Stimulated activated memory B cell treated with anti-CD40 and anti-IgM and Interleukin-4, amounts not matched to agents 10 μg/mL and 1 μg/mL and 100 μg/mL, for 72 hours (primary cell): ENCODE measurements around the gene SHANK1.

ENCODE experiments used
- ATAC-seq: fragments of 150-1000 bp; cut with Tn5 transposase; 2 replicates; pipeline ENCODE4 v1.10.0; 2021
- H3K27ac Mint-ChIP-seq: one replicate; pipeline ENCODE4 v1.8.0; 2022; ENCODE audit warnings: mild to moderate bottlenecking, mixed read lengths
- H3K27me3 Mint-ChIP-seq: one replicate; pipeline ENCODE4 v1.8.0; 2022; ENCODE audit warnings: mixed read lengths
- H3K36me3 Mint-ChIP-seq: one replicate; pipeline ENCODE4 v1.8.0; 2022; ENCODE audit warnings: mixed read lengths
- H3K4me1 Mint-ChIP-seq: one replicate; pipeline ENCODE4 v1.8.0; 2022; ENCODE audit warnings: mixed read lengths
- H3K4me3 Mint-ChIP-seq: one replicate; pipeline ENCODE4 v1.8.0; 2022; ENCODE audit warnings: mild to moderate bottlenecking, moderate library complexity, mixed read lengths
- H3K9me3 Mint-ChIP-seq: one replicate; pipeline ENCODE4 v1.8.0; 2022; ENCODE audit warnings: mixed read lengths

Gene SHANK1

DNA sequence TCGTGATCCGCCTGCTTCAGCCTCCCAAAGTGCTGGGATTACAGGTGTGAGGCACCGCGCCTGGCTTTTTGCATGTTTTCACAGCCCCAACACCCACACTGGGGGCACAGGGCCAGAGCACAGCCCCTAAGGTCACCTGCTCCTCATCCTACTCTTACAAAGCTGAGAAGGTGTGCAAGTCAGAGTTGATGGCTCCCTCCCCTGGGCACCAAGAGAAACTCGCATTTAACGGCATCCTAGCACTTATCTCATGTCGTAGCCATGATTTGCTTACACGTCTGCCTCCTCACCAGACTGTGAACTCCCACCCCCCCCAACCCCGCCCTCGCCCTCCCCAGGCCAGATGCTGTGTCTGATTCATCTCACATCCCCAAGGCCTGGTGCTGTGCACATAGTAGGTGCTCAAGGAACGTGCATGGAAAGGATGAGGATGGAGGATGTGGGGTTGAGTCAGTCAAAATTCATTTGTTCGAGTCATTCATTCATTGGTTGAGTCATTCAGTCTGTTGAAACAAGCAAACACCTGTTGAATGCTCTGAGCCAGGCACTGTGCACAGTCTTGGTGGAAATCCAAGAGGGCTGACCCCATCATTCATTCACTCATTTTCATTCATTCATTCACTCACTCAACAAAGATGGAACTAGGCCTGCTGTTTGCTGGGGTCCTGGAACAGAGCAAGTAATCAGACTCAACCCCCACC lies 11.3 kb downstream of the SHANK1 start:
- Mint-ChIP-seq H3K36me3 (no peaks in the 10 kb centered on the region), H3K4me3 (no peak overlapping the region), H3K27me3 (peaks cover 77% of the 10 kb centered on the region), H3K27ac (no peak overlapping the region), H3K4me1 (no peaks in the 10 kb centered on the region), H3K9me3 (peaks cover 9% of the 10 kb centered on the region)
- no peak for ATAC-seq

DNA sequence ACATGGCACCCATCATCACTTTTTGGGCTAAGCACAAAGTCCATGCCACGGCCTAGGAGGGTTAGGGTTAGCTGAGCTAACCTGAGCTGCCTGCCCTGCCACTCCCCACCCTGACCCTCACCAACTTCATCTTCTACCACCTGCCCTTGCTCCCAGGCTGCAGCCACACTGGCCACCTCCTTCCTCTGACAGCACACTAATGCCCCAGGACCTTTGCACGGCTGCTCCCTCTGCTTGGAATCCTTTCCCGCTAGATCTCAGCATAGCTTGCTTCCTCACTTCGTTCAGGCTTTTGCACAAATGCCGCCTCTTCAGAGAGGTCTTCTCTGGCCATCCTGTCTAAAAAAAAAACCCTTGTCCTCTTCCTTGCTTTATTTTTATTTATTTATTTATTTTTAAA lies 13.2 kb downstream of the SHANK1 start:
- H3K27me3 Mint-ChIP-seq, result peaks cover 66% of the 10 kb centered on the region
- no peaks in the 10 kb centered on the region for H3K36me3 Mint-ChIP-seq
- no peaks in the 10 kb centered on the region for H3K4me1 Mint-ChIP-seq

DNA sequence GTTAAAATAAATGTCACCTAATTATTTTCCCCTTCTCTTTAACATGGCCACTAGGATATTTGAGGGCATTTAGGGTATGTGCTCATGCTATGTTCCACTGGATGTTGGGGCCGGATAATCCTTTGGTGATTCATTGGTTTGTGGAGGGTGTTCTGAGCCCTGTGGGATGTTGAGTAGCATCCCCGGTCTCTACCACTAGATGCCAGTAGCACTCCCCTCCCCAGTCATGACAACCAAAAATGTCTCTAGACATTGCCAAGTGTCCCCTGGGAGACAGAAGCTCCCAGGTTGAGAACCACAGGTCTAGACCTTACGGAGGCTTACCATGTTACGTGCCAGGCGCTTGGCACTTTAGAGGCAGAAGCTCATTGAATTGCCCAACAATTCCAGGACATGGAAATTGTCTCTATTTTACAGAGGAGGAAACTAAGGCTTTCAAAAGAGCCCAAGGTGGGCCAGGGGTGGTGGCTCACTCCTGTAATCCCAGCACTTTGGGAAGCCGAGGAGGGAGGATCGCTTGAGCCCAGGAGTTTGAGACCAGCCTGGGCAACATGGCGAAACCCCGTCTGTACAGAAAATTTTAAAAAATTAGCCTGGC lies 14.1 kb downstream of the SHANK1 start:
- Mint-ChIP-seq H3K9me3 (peaks cover 9% of the 10 kb centered on the region), H3K4me3 (no peak overlapping the region), H3K27me3 (peaks cover 60% of the 10 kb centered on the region), H3K4me1 (no peaks in the 10 kb centered on the region), H3K27ac (no peak overlapping the region), H3K36me3 (no peaks in the 10 kb centered on the region)
- peak; percentile 78 for ATAC-seq

More for the DNA sequence above, 13.2 kb downstream of the SHANK1 start:
- peaks cover 9% of the 10 kb centered on the region for H3K9me3 Mint-ChIP-seq
- ATAC-seq, result no peak
- no peak overlapping the region for H3K4me3 Mint-ChIP-seq
- no peak overlapping the region for H3K27ac Mint-ChIP-seq

DNA sequence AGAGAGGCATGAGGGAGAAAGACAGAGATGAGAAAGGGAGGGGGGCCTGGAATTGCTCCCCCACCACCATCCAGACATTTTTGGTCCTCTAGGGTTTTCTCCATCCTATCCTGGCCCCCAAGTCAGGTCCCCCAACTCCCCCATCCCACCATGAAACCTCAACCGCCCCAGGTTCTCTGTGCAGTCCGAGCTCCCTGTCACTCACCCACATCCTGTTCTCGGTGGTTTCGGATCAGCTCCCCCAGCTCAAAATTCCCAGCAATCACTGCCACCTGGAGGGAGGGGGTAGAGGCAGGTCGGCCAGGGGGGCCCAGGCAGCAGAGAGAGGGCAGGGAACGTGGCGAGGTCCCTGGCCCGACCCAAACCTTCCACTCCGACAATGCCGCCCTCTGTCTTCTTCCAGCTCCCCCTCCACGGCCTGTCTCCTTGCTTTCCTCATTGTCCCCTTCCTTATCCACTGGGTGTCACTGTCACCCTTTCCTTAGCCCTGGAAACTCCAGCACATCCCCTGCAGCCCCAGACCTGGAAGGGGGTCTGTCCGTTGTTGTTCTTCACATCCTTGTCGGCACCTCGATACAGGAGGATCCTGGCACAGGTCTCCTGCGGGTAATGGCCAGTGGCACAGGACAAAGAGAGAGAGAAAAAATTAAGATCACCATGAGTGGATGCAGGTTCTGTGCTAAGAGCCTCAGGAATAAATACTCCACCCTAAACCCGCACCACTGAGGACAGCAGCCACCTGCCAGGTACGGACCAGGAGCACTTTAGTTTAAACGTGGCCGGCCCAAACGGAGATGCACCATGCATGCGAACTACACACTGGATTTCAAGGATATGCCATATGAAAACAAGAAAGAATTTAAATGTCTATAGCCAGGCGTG lies 15.4 kb downstream of the SHANK1 start:
- H3K4me3 Mint-ChIP-seq, result no peak overlapping the region
- H3K27ac Mint-ChIP-seq, result no peak overlapping the region
- no peak for ATAC-seq
- H3K27me3 Mint-ChIP-seq, result peaks cover 62% of the 10 kb centered on the region
- H3K36me3 Mint-ChIP-seq, result no peaks in the 10 kb centered on the region
- peaks cover 12% of the 10 kb centered on the region for H3K9me3 Mint-ChIP-seq
- H3K4me1 Mint-ChIP-seq, result no peaks in the 10 kb centered on the region

DNA sequence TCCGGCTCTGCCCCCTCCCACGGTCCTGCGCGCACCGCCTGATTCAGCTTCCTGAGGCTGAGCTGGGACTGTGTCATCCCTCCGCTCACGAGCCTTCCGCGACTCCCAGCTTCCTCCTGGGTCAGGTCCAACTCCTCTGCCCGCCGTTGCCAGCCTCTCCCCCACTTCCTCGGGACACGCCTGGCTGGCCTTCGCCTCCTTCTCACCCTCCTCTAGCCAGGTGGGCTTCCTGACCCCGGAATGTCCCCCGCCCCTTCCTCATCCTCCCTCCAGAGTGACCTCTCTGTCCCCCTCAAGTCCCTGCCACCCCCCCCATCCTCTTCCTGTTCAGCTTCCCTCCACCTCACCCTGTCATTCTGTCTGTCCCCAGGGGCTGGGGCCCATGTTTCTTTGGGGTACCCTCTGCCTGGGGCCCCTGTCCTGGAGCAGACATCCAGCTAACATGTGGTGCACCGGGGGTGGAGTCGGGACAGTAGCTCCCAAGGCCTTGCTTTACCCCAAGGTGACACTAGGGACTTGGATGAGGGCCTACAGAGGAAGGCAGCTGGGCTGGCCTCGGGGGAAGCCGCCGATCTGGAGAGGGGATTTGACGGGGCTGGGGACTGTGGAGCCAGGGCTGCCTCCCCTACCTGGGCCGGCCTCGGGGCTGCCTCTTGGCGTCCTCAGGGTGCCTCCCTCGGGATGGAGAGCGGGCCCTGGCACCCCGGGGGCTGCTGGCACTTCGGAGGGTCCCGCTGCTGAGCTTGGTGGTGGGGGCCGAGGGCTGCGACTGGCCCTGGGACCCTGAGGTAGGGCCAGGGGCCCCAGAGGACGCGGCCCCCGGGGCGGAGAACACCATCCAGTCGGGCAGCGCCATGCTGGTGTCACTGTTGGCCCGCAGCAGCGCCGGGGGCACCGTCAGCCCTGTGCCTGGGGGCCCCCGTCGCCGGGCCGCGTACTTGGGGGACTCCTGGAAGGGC lies 16.5 kb downstream of the SHANK1 start:
- no peaks in the 10 kb centered on the region for H3K4me1 Mint-ChIP-seq
- no peak overlapping the region for H3K27ac Mint-ChIP-seq
- peaks cover 68% of the 10 kb centered on the region for H3K27me3 Mint-ChIP-seq
- no peak overlapping the region for H3K4me3 Mint-ChIP-seq
- ATAC-seq, result no peak
- peaks cover 12% of the 10 kb centered on the region for H3K9me3 Mint-ChIP-seq
- no peaks in the 10 kb centered on the region for H3K36me3 Mint-ChIP-seq

DNA sequence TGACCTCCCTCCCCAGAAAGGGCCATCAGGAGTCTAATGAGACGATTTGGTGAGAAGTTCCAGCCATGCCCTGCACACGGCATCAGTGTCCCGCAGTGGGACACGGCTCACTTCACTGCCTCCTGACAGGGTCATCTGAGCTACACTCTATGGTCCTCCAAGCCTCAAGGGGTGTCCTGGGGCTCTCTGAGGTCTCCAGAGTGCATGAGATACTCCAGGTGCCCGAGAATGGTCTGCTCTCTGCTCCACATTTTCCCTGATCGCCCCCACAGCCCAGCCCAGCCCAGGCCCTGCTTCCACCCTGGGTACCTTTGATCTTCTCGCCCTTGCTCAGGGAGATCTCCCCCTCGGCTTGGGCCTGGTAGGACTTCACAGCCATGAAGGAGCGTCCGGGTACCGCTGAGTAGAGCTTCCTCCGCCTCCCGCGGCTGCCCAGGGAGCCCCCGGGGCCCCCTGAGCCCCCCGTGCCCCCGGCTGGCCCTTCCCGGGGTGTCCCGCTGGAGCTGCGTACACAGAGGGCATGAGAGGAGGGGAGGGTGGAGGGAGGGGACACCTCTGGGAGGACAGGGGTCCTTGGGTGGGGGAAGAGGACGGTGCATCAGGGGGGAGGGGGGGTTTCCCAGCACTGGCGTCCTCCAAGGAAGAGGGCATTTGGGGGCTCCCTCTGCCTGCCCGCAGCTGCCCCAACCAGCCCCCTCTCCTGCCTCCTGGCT lies 17.3 kb downstream of the SHANK1 start:
- H3K27ac Mint-ChIP-seq, result no peak overlapping the region
- no peaks in the 10 kb centered on the region for H3K4me1 Mint-ChIP-seq
- H3K36me3 Mint-ChIP-seq, result no peaks in the 10 kb centered on the region
- peaks cover 60% of the 10 kb centered on the region for H3K27me3 Mint-ChIP-seq
- no peak overlapping the region for H3K4me3 Mint-ChIP-seq
- ATAC-seq, result no peak
- H3K9me3 Mint-ChIP-seq, result peaks cover 9% of the 10 kb centered on the region

DNA sequence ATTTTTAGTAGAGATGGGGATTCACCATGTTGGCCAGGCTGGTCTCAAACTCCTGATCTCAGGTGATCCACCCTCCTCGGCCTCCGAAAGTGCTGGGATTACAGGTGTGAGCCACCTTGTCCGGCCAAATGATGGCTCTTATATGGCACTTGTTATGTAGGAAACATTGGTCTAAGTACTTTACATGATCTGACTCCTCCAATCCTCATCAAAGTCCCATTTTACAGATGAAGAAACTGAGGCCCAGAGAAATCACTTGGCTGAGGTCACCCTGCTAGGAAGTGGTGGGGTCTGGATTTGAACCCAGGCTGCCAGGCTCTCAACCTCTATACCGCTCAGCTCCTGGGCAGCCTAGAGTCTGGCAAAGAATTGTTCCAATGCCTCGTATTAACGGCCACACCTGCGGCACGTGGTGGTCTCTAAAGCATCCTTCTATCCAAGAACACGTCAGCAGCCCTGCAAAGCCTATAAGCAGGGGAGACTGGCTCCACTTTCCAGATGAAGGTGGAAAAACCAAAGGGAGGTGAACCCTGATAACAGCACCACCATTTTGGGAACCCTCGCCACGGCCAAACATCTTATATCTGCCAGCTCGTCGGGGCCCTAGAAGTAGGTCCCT lies 18.1 kb downstream of the SHANK1 start:
- Mint-ChIP-seq H3K36me3 (no peaks in the 10 kb centered on the region), H3K9me3 (peaks cover 6% of the 10 kb centered on the region), H3K27ac (no peak overlapping the region), H3K4me1 (no peaks in the 10 kb centered on the region), H3K4me3 (no peak overlapping the region), H3K27me3 (peaks cover 58% of the 10 kb centered on the region)
- no peak for ATAC-seq

DNA sequence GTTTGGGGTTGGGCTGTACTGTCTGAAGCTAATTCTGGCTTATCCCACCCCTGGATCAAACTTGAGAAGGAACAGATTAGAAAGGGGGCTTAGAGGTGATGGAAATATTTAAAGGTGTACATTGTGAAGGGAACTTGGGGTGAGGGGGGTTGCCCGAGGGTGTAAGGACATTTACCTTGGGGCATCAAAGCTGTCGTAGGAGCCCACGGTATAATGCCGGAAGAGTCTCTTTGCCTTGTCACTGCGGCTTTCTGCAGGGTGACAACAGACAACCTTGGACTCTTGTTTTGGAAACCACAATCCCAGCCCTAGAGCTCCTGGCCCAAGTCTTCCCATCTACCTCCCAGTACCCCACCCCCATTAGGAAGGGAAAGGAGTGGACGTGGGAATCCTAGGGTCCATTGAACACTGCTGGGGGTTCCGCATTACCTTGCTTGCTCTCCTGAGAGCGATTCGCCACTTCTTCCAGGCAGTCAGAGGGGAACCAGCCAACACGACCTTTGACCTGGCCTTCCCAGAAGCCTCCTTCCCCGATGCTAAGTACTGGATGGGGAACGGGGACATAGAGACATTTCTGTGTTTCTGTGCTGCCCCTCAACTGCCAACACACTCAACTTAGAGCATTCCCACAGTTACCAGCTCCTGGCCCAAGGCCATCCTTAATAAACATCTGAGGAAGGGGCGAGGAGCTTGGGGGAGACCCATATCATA lies 22.0 kb downstream of the SHANK1 start:
- Mint-ChIP-seq H3K4me3 (no peak overlapping the region), H3K27me3 (peaks cover 62% of the 10 kb centered on the region), H3K9me3 (peaks cover 3% of the 10 kb centered on the region), H3K4me1 (no peaks in the 10 kb centered on the region), H3K27ac (no peak overlapping the region), H3K36me3 (no peaks in the 10 kb centered on the region)
- no peak for ATAC-seq

DNA sequence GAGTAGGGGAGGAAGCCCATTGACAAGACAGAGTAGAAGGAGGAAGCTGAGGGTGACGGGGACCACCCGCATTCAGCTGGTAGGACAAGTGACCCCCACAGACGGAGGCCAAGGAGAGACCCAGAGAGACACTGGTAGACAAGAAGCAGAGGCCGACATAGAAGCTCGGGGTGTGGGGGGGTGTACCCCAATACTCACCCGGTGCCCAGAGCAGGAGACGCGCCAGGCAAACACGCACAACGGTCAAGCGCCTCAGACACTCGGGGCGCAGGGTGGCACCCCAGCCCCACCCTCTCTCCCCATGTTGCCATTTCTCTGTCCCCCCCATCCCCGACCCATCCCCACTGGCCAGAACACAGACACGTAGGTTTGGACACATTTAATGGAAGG lies 23.5 kb downstream of the SHANK1 start:
- ATAC-seq, result peak; percentile 17
- H3K4me1 Mint-ChIP-seq, result no peaks in the 10 kb centered on the region
- peaks cover 3% of the 10 kb centered on the region for H3K9me3 Mint-ChIP-seq
- no peaks in the 10 kb centered on the region for H3K36me3 Mint-ChIP-seq
- no peak overlapping the region for H3K27ac Mint-ChIP-seq
- H3K27me3 Mint-ChIP-seq, result peaks cover 75% of the 10 kb centered on the region
- H3K4me3 Mint-ChIP-seq, result no peak overlapping the region

DNA sequence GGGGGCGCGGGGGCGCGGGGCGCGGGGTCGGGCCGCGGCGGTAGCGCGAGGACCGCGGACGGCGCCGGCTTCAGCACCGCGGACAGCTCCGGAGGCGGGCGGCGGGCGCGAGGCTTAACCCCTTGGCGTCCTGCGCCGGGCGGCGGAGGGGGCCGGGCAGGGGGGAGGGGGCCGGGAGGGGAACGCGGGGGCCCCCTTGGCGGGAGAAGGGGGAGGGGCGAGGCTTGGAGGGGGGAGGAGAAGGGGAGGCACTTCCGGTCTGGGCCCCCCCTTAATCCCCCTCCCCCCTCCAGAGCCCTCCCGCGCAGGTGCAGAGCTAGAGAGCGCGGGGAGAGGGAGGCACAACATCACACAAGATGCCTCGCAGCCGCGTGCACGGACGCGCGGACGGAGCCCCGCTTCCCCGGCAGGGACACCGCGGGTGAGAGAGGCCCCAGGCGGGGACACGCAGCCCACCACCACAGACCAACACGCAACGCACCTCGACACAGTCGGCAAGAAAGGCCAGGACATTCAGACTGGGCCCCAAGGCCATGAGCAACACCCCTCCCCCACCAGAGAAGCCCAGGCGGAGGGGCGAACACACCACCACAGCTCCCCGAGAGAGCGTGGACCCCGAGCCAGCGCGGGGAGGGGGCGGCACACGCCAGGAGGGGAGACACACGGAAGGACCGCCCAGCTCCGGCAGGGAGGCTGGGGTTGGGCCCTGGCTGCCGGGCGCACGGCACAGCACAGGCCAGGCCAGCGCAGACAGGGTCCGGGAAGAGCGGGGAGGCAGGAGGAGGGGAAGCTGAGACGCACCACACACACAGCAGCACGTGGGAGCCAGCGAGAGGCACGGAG lies 24.1 kb downstream of the SHANK1 start:
- Mint-ChIP-seq H3K4me1 (no peaks in the 10 kb centered on the region), H3K9me3 (peaks cover 3% of the 10 kb centered on the region), H3K36me3 (no peaks in the 10 kb centered on the region), H3K27me3 (peaks cover 78% of the 10 kb centered on the region), H3K27ac (no peak overlapping the region), H3K4me3 (no peak overlapping the region)
- no peak for ATAC-seq

DNA sequence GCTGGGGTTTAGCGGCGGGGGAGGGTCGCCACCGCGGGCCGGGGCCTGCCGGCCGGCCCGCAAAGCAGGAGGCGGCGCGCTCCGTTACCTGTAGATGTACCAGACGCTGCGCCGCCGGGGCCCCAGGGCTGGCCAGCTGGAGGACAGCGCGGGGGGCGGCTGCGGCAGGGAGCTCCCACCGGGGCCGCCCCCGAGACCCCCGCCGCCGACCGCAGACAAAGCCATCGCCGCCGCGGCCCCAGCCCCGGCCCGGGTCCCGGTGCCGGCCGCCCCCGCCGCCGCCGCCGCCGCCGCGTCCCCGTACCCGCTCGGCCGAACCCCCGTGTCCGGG lies 24.8 kb downstream of the SHANK1 start:
- no peak overlapping the region for H3K27ac Mint-ChIP-seq
- ATAC-seq, result peak; percentile 52
- no peaks in the 10 kb centered on the region for H3K36me3 Mint-ChIP-seq
- peaks cover 3% of the 10 kb centered on the region for H3K9me3 Mint-ChIP-seq
- H3K4me1 Mint-ChIP-seq, result no peaks in the 10 kb centered on the region
- peaks cover 77% of the 10 kb centered on the region for H3K27me3 Mint-ChIP-seq
- H3K4me3 Mint-ChIP-seq, result no peak overlapping the region

DNA sequence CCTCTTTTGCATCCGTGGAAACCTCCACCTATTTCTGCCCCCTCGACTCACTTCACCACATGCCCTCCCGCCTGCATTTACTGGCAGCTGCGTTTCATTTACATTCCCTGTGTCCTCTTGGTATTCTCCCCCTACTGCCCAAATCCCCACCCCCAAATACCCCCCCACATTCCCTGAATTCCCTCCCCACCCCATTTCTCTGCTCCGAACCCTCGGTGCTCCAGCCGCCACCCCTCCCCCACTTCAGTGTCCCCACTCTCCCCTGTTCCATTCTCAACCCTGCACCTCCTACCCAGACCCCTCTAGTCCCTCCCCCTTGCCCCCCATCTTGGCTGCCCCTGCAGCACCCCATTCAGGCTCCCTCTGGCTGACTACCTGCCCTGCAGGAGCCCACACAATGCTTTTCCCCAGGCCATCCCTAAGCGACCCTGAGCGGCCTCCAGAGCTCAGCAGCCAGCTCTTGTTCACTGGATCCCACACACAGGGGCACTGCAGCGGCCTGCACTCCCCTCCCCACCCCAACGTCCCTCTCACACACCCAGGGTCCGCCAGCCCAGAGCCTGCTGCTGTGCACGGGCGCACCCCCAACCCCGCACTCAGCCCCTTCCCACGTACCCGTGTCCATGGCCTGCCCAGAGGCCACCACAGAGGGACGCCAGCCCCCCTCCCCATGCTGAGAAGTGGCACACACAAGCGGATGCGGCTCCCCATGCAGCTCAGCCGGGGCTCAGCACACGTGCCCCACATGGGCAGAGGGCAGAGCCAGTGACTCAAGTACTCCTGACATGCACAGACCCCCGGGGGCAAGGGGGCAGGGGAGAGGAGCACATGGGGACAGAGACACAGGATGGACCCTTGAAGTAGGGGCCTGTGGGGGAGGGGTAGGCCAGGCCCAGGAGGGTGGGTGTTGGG lies 26.3 kb downstream of the SHANK1 start:
- Mint-ChIP-seq H3K27me3 (peaks cover 73% of the 10 kb centered on the region), H3K4me3 (no peak overlapping the region), H3K9me3 (no peaks in the 10 kb centered on the region), H3K4me1 (no peaks in the 10 kb centered on the region), H3K36me3 (no peaks in the 10 kb centered on the region), H3K27ac (no peak overlapping the region)
- ATAC-seq, result no peak
